Measurements from ENCODE around the gene GIGYF2.
"Not testable (repeated sequence)": the region's sequence is repeated elsewhere in the genome, so short reads cannot be mapped to it uniquely, and the experiment has no call there.

GIGYF2 gene

GRCh38 chr2:232672588-232672987 is 24.5 kb upstream of the GIGYF2 start:
- Mint-ChIP-seq H3K4me1 (peaks cover 12% of the 10 kb centered on the region), H3K9me3 (no peaks in the 10 kb centered on the region), H3K27ac (no peak overlapping the region), H3K27me3 (ENCODE audit: low read depth, poor library complexity) (peaks cover 13% of the 10 kb centered on the region), H3K4me3 (no peak overlapping the region), H3K36me3 (ENCODE audit: low read depth) (peaks cover 38% of the 10 kb centered on the region)
- DNase-seq, result no peak
- TF ChIP-seq, protein P1, sequence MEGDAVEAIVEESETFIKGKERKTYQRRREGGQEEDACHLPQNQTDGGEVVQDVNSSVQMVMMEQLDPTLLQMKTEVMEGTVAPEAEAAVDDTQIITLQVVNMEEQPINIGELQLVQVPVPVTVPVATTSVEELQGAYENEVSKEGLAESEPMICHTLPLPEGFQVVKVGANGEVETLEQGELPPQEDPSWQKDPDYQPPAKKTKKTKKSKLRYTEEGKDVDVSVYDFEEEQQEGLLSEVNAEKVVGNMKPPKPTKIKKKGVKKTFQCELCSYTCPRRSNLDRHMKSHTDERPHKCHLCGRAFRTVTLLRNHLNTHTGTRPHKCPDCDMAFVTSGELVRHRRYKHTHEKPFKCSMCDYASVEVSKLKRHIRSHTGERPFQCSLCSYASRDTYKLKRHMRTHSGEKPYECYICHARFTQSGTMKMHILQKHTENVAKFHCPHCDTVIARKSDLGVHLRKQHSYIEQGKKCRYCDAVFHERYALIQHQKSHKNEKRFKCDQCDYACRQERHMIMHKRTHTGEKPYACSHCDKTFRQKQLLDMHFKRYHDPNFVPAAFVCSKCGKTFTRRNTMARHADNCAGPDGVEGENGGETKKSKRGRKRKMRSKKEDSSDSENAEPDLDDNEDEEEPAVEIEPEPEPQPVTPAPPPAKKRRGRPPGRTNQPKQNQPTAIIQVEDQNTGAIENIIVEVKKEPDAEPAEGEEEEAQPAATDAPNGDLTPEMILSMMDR (IDR thresholded peaks at IDR 0.05), result no peak

GRCh38 chr2:232674491-232674890 is 22.6 kb upstream of the GIGYF2 start:
- Mint-ChIP-seq H3K4me3 (no peak overlapping the region), H3K27me3 (ENCODE audit: low read depth, poor library complexity) (peaks cover 10% of the 10 kb centered on the region), H3K36me3 (ENCODE audit: low read depth) (peaks cover 34% of the 10 kb centered on the region), H3K9me3 (no peaks in the 10 kb centered on the region), H3K27ac (no peak overlapping the region), H3K4me1 (no peaks in the 10 kb centered on the region)
- TF ChIP-seq, protein P1 (IDR thresholded peaks at IDR 0.05), result no peak
- DNase-seq, result no peak

GRCh38 chr2:232675381-232675780 is 21.8 kb upstream of the GIGYF2 start:
- H3K4me1 Mint-ChIP-seq, result no peaks in the 10 kb centered on the region
- DNase-seq, result no peak
- no peaks in the 10 kb centered on the region for H3K9me3 Mint-ChIP-seq
- TF ChIP-seq, protein P1 (IDR thresholded peaks at IDR 0.05), result no peak
- H3K4me3 Mint-ChIP-seq, result no peak overlapping the region
- peaks cover 7% of the 10 kb centered on the region for H3K27me3 Mint-ChIP-seq (ENCODE audit: low read depth, poor library complexity)
- no peak overlapping the region for H3K27ac Mint-ChIP-seq
- H3K36me3 Mint-ChIP-seq (ENCODE audit: low read depth), result peaks cover 34% of the 10 kb centered on the region

DNA sequence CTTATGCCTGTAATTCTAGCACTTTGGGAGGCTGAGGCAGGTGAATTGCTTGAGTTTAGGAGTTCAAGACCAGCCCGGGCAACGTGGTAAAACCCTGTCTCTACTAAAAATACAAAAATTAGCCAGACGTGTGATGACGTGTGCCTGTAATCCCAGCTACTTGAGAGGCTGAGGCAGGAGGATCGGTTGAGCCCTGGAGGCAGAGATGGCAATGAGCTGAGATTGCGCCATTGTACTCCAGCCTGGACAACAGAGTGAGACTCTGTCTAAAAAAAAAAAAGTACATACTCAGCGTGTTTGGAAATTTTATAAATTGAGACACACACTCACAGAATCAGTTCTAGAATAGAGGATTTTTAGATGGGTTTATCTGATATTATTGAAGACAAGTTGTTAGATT is 17.1 kb upstream of the GIGYF2 start:
- TF ChIP-seq, protein P1 (IDR thresholded peaks at IDR 0.05), result no peak
- DNase-seq, result no peak
- no peak overlapping the region for H3K4me3 Mint-ChIP-seq
- H3K4me1 Mint-ChIP-seq, result no peaks in the 10 kb centered on the region
- H3K27me3 Mint-ChIP-seq (ENCODE audit: low read depth, poor library complexity), result peaks cover 19% of the 10 kb centered on the region
- peaks cover 29% of the 10 kb centered on the region for H3K36me3 Mint-ChIP-seq (ENCODE audit: low read depth)
- H3K27ac Mint-ChIP-seq, result no peak overlapping the region
- H3K9me3 Mint-ChIP-seq, result no peaks in the 10 kb centered on the region

DNA sequence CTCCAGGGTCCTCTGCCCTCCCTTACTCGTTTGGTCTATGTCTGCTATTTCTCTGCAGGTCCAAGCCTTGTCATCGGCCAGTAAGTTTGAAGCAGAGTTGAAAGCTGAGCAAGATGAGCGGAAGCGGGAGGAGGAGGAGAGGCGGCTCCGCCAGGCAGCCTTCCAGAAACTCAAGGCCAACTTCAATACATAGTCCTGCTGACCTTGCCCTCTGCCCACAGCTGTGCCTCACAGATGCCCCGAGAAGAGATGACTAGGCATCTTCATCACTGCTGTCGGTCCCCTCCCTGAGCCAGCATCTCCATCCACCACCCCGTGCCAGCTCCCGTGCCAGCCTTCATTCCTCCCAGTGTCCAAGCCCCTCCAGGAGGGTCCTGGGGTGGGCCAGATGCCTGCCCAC is 15.6 kb upstream of the GIGYF2 start:
- TF ChIP-seq, protein P1 (IDR thresholded peaks at IDR 0.05), result no peak
- DNase-seq, result no peak
- H3K9me3 Mint-ChIP-seq, result no peaks in the 10 kb centered on the region
- H3K36me3 Mint-ChIP-seq (ENCODE audit: low read depth), result peaks cover 21% of the 10 kb centered on the region
- H3K4me3 Mint-ChIP-seq, result no peak overlapping the region
- no peak overlapping the region for H3K27ac Mint-ChIP-seq
- peaks cover 19% of the 10 kb centered on the region for H3K27me3 Mint-ChIP-seq (ENCODE audit: low read depth, poor library complexity)
- no peaks in the 10 kb centered on the region for H3K4me1 Mint-ChIP-seq

- no peak overlapping the region for H3K4me3 Mint-ChIP-seq
- DNase-seq, result no peak
- no peaks in the 10 kb centered on the region for H3K9me3 Mint-ChIP-seq
- H3K27me3 Mint-ChIP-seq (ENCODE audit: low read depth, poor library complexity), result peaks cover 15% of the 10 kb centered on the region
- no peak overlapping the region for H3K27ac Mint-ChIP-seq
- peaks cover 13% of the 10 kb centered on the region for H3K36me3 Mint-ChIP-seq (ENCODE audit: low read depth)
- TF ChIP-seq, protein P1 (IDR thresholded peaks at IDR 0.05), result no peak
- no peaks in the 10 kb centered on the region for H3K4me1 Mint-ChIP-seq
Measured at GRCh38 chr2:232683368-232683767, 13.8 kb upstream of the GIGYF2 start.

GRCh38 chr2:232685391-232685790 is 11.7 kb upstream of the GIGYF2 start:
- H3K9me3 Mint-ChIP-seq; H3K27ac Mint-ChIP-seq; H3K36me3 Mint-ChIP-seq (ENCODE audit: low read depth); DNase-seq; H3K4me1 Mint-ChIP-seq; H3K4me3 Mint-ChIP-seq: not testable (repeated sequence)
- H3K27me3 Mint-ChIP-seq (ENCODE audit: low read depth, poor library complexity), result peaks cover 15% of the 10 kb centered on the region

All from nephron progenitor cell (in vitro differentiated cells).